NOMO-1 treated with DMSO at 0.1 percent for 48 hours (cell line): Measurements from ENCODE around the gene OSGIN1.
A peak's percentile ranks its signal among the peaks of the same experiment; 100 is the strongest.

Source experiments
- DNase-seq: peaks from one replicate; lab custom pipeline; 2025; ENCODE audit not compliant: unreplicated experiment; lab: John Stamatoyannopoulos, UW

Gene OSGIN1

DNA sequence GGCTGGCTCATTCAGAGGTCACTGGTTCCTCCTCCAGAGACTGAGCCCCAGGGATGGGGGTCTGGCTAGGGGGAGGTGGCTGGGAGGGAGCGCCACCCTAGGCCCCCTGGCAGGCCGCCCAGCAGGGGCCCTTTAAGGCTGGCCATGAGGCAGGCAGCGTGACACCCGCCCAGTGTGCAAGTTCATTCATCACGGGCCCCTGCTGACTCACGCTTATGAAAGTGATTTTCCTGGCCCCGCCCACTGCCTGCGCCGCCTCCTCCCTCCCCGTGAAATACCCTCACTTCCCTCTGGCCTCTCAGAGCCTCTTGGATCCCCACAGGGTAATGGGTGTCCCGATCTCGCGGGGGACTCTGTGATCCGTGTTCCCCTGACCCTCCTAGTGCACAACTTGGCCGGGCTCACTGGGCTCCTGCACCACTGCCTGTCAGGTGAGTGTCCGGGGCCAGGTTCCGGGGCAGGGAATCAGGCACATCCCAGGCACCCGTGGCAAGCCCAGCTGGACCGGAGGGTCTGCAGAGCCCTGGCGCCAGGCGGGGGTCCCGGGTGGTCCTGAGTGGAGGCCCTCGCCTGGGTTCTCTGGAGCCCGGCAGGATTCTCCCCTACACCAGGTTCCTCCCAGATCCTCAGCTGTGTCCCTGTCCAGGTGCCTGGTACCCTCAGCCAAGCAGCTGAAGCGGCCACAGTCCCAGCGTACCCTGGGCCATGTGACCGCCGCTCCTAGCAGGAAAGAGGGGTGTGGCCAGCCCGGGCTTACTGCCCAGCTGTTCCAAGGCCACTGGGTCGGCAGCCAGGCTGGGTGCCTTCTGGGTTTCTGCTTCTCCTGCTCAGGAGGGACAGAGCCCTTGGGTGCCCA is at the start of gene OSGIN1:
Gene OSGIN1 (plus strand): TSS at position 301 of the 856 bp plus-strand sequence. CDS start 4,432 bp downstream, outside the sequence.
- DNase-seq = peak; percentile 87

DNA sequence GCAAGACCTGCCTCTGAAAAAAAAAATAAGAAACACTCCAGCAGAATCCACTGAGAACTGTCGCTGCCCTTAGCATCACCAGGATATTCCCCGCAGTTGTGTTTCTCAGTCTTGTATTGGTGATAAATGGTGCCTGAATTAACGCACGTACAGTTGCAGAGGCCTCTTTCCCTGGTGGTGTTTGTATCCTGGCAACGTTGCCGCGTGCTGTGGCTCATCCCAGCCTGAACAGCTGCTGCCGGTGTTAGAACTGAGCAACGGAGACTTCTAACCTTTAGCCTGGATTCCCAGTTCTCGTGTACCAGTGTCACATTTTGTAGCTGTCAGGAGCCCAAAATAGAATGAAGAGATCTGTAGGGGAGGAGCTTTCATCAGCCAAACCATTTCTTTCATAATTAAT is 49.3 kb upstream of the OSGIN1 start:
- DNase-seq = no peak

DNA sequence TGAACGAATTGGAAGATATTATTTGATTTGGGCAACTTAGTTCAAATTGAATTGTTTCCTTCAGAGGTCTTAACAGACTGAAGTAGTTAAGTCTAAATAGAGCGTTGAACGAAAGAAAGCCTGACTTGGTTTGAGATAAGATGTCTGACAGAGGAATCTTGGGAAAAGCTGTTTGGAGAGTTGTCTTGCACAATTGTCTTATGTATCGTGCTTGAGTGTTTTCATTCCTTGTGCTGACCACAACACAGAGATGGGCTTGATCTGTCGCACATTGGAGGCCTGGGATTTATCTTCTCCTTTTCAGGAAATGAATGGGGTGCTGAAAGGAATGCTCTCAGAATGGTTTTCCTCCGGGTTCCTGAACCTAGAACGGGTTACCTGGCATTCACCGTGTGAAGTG is 46.4 kb upstream of the OSGIN1 start:
- DNase-seq = no peak

- DNase-seq = no peak
Measured at GRCh38 chr16:83907111-83907510, 45.9 kb upstream of the OSGIN1 start.

- no peak for DNase-seq
Measured at GRCh38 chr16:83907631-83908250, 45.3 kb upstream of the OSGIN1 start.

DNA sequence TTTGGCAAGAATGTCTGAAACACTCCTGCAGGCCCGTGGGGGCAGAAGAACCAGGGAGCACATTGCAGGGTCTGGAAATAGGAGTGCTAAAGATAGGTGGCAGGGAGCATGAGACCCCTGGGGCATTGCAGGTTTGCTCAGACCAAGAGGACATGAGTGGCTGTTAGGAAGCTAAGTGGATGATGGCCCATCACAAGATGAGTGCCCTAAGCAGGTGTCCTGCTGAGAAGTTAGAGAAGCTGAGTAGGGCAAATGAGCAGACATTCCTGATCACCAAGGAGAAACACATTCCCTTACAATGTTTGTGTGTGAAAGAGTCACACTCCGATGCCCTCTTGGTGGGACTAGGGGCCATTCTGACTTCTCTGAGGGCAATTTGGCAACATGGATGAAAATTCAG is 44.2 kb upstream of the OSGIN1 start:
- DNase-seq = no peak

- no peak for DNase-seq
Measured at GRCh38 chr16:83911290-83911689, 41.8 kb upstream of the OSGIN1 start.

DNA sequence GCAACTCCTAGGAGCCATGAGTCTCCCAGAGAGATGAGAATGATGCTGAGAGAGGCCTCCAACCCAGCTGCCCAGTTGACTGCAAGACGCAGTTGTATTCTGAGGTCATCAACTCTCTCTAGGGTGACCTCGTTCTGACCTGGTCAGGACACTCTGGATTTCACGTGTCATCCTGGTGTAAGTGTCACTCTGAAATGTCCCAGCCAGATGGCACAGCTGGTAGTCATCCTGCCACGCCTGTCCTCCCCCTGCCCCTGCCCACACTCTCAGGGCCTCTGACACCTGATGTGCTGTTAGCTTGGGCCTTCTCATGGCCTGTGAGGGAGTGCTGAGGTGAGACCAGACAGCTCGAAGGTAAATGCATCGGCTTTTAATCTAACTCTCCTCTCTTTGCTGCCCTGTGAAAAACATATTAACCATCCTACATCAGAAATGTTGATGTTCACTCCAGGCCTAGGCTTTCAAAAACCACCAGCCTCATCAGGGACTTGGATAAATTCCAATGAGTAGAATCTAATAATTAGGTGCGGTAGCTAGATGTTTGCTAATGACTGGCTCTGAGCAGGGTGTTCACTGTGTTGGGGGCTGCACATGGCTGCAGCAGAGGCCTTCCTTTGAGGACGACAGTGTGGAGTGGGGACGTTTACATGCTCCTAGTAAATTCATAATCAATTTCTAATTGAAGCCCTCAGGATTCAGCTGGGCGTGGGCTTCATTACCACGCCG is 40.4 kb upstream of the OSGIN1 start:
- no peak for DNase-seq

- no peak for DNase-seq
Measured at GRCh38 chr16:83913245-83913633, 39.8 kb upstream of the OSGIN1 start.

DNA sequence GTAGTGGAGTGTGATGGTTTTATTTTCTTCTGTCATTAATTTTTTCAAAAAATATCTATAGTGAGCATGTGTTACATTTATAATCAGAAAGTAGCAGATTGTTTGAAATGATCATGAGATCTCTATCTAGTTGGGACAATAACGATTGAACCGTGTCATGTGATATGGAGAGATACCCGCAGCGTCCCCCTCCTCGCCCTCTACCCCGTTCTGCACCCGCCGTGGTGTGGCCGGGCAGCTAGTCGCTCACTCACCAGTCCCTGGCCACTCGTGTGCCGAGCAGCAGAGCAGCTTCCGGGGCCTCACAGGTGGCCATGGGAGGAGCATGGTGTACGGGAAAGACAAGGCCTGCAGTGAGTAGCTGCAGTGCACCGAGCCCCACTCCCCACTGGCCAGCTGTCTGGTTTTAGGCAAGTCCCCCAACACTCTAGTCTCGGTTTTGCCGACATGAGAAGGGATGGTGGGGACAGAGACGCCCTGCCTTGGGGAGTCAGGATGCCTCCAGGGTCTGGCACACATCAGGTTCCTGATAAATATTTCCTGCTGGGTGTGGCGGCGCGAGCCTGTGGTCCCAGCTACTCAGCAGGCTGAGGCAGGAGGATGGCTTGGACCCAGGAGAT is 38.8 kb upstream of the OSGIN1 start:
- DNase-seq = no peak

DNA sequence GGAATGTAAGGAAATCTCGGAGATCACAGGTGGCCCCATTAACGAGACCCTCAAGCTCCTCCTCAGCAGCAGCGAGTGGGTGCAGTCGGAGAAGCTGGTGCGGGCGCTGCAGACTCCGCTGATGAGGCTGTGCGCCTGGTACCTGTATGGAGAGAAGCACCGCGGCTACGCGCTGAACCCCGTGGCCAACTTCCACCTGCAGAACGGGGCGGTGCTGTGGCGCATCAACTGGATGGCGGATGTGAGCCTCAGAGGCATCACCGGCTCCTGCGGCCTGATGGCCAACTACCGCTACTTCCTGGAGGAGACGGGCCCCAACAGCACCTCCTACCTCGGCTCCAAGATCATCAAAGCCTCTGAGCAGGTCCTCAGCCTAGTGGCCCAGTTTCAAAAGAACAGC is 38.0 kb upstream of the OSGIN1 start:
- no peak for DNase-seq

DNA sequence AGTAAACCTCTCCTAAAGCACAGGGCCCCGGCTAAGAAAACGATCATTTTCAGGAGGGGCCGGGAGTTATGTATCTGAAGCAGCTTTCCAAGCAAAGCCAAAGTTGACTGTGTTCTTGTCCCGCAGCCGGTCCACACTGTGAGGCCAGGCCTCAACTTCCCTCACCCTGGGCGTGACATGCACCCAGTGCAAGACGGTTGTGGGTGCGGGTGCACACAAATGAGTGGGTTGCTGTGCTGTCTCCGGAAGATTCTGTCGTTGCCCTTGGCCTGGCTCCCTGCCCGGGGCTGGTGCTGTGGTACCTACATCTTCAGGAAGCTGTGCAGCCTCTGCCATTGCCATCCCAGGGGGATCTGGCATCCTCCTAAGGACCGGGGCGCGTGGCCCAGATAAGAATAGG is 37.5 kb upstream of the OSGIN1 start:
- DNase-seq = no peak

DNA sequence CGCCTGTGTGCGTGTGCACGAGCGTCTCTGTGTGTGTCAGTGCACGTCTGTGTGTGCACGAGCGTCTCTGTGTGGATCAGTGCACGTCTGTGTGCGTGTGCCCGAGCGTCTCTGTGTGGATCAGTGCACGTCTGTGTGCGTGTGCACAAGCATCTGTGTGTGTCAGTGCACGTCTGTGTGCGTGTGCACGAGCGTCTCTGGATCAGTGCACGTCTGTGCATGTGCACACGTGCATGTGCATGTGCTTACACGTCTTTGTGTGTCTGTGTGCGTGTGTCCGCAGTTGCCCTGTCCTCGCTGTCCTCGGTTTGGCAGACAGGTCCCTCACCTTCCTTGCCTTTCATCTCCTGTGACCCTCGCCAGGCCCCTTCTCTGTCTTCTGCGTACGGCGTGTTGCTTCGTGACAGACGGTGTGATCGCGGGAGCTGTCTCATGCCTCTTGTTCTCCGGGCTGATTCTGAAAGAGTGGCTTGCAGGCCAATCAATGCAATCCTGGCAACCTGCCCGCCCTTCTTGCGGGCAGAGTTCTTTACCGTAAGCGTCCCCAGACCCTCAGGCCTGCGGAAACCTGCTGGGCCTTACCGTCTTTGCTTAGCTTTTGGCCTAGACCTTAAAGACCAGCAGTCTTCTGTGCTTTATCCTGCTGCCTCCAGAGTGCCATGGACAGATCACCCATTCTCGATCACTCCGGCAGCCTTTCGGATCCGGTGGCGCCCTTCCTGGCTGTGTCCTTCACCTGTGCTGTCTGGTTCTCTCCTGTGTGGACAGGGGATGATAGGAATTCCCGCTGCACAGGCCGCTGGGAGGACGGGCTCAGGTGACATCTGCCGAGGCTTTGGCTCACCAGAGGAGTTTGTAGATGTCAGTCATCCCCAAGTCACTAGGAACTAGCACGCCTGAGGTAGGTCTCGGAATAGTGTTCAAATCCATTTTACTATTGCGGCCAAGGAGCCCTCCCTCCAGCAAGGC is 35.6 kb upstream of the OSGIN1 start:
- DNase-seq = no peak

GRCh38 chr16:83920894-83921491 is 32.0 kb upstream of the OSGIN1 start:
- DNase-seq = no peak

DNA sequence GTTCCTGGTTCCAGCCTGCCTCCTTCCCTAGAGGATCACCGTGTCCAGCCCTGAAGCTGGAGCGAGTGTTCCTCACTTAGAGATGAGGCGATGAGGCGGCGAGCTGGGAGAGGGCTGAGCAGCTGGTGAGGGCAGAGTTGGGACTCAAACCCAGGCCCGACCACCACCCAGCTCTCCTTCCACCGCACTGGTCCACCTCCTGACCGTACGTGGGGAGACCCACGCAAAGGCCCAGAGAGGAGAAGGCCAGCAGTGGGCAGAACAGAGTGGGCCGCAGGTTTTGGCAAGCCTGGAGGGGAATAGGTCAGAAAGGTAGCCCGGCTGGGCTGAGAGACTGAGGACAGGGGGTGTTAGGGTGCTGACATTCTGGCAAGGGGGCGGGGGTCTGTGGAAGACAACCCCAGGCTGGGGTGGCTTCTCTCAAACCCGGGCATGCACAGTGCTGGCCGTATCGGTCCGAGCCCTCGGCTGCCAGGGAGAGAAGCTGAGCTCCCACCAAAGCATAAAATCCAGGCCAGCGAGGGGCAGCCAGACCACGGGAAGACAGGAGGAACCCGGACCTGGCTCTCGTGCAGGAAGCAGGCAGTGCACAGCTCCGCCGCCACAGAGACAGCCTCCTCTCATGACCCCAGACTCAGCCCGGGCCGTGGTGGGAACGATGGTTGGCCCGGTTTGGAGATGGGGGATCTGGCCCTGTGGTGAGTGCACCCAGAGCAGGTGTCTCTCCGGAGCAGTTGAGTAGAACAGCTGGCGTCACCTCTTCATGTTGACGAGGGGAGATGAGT is 29.3 kb upstream of the OSGIN1 start:
- no peak for DNase-seq

GRCh38 chr16:83924686-83925085 is 28.4 kb upstream of the OSGIN1 start:
- no peak for DNase-seq

- no peak for DNase-seq
Measured at GRCh38 chr16:83925095-83925905, 27.7 kb upstream of the OSGIN1 start.

DNA sequence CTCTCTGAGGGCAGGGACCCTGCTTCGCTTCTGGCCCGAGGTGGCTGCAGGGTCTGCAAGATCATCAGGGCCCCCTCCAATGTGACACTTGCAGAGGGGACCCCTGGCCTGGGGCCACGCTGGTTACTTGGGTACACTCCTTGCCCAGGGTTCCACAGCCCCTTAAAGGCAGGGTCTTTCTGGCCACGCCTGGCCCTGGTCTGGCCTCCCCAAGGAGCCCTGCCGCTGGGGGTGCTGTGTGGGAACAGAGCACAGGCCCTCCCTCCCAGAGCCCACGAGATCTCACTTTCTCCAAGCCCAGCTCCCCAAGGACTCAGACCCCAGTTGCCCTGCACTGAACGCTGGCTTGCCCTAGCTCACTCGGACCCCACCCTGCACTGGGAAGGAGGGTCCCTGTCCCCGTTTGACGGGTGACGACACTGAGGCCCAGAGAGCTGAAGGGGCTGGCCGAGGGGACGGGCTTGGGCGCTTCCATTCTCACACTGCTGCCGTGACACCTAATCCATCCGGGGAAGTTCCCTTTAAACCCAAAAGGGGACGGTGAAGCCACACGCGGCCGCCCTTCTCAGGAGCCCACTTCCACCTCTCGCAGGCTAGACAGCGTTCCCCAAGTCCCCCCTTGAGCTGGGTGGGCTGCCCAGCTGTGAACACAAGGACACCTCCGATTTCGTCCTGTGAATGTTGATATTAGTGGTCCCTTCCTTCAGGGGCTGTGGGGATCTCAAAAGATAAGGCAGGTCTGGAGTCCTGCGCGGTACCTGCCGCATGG is 26.9 kb upstream of the OSGIN1 start:
- DNase-seq = no peak
